NOMO-1 (cell line): ENCODE data around the gene ABCG1.

ENCODE experiments used
- DNase-seq, 2 experiments: peaks; one replicate each; lab custom pipeline; 2025; ENCODE audit not compliant: unreplicated experiment in 2 of 2; lab: John Stamatoyannopoulos, UW

The ABCG1 gene

GRCh38 chr21:42265231-42265812 is 46.4 kb downstream of the ABCG1 start:
- no peak for DNase-seq

DNA sequence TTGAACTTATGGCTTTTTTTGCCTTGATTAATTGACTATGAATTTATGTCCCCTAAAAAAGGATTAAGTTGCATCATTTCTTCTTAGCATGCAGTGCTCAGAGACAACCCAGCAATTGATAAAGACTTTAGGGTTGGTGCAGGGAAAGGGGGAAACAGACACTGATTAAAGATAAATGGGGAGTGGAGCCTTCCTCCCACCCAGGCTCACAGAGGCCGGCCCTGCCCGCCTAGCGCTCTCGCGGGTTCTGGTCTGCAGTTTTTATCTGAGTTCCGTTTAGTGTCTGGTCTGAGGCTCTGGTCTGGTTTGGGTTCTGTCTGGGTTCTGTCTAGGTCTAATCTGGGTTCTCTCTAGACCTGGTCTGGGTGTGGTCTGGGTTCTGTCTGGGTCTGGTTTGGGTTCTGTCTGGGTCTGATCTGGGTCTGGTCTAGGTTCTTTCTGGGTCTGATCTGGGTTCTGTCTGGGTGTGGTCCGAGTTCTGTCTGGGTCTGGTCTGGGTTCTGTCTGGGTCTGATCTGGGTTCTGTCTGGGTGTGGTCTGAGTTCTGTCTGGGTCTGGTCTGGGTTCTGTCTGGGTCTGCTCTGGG is 48.1 kb downstream of the ABCG1 start:
- DNase-seq, result no peak

DNA sequence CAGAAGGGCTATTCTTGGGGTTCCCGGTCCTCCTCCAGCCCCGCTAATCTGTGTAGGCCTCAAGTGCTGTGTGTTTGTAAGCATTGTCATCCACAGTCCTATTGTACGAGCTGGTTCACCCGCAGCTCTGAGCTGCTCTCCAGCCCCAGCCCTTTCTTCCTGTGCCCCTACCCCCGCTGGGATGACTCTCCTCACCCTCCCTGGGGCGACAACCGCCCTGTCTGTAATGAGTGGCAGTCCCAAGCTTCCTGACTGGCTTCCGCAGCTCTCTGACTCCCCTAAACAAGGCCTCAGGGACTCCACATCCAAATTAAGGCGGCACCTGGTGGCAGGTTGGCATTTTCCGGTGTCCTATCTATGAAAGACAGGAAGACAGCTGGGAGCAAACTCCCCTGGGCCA is 50.4 kb downstream of the ABCG1 start:
- DNase-seq, result no peak

- no peak for DNase-seq
These were observed 52.1 kb downstream of the ABCG1 start for GRCh38 chr21:42271065-42271464.

GRCh38 chr21:42272109-42272962 is 53.4 kb downstream of the ABCG1 start:
- no peak for DNase-seq

GRCh38 chr21:42272984-42273600 is 54.2 kb downstream of the ABCG1 start:
- DNase-seq, result no peak

DNA sequence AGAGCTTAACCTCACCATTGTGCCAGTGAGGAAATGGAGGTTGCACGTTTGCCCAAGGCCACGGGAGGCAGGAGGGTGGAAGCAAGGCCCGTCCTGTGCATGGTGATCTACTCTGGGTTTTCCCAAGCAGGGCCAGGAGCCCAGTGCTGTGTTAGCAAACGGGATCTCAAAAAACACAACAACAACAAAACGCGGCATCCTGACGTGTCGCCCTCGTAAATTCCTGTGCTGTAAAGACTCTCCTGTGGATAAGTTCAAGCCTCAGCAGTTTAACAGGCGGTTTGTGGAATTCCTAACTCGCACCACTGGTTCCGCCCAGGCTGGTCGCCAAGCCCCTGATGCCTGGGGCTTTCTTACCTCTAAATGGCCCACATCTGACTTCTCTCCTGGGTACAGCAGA is 57.1 kb downstream of the ABCG1 start:
- DNase-seq, result no peak

GRCh38 chr21:42276526-42277154 is 57.7 kb downstream of the ABCG1 start:
- no peak for DNase-seq

GRCh38 chr21:42277593-42277992 is 58.7 kb downstream of the ABCG1 start:
- no peak for DNase-seq

DNA sequence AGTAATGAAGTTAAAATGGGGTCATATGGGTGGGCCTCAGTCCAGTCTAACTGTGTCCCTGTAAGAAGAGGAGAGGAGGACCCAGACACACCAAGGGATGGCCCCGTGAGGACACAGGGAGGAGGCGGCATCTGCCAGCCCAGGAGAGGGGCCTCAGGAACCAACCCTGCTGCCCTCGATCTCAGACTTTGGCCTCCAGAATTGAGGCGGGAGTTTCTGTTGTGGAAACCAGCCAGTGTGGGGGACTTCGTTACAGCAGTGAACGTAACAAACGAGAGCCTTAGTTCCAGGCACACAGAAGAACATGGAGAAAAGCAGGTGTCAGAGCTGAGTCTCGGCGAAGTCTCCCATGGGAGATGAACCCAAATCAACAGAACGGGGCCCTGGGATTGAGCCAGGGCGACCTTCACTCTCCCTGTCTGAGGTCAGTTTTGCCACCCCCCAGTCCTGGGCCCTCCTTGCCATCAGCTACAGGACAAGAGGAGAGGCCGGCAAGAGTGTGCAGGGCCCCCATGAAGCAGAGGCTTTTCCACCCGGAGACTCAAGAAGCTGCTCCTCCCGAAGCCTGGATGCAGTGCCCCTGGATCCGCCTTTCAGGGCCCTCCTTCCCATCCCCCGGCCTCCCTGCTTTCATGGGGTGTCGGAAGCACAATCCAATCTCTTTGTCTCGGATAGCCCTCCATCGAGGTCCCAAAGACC is 59.7 kb downstream of the ABCG1 start:
- no peak for DNase-seq

GRCh38 chr21:42279341-42279871 is 60.5 kb downstream of the ABCG1 start:
- no peak for DNase-seq

GRCh38 chr21:42279888-42280287 is 60.9 kb downstream of the ABCG1 start:
- no peak for DNase-seq

- no peak for DNase-seq
These were observed 61.6 kb downstream of the ABCG1 start for GRCh38 chr21:42280356-42281180.

GRCh38 chr21:42281181-42281680 is 62.3 kb downstream of the ABCG1 start:
- DNase-seq, result no peak

DNA sequence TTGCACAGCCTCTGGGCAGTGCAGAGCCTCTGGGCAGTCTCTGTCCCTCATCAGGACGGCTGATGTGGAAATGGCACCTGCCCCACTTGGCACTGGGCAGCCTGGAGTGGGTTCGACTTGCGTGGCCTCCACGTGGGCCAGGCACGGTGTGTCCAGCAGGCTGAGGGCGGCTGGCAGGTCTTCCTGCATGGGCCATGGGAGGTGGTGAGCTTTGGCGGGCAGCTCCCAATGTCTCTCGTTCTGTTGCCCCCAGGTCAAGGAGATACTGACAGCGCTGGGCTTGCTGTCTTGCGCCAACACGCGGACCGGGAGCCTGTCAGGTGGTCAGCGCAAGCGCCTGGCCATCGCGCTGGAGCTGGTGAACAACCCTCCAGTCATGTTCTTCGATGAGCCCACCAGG is 63.1 kb downstream of the ABCG1 start:
- no peak for DNase-seq

GRCh38 chr21:42282715-42283114 is 63.8 kb downstream of the ABCG1 start:
- no peak for DNase-seq

- DNase-seq, result no peak
These were observed 66.8 kb downstream of the ABCG1 start for GRCh38 chr21:42285569-42286245.

GRCh38 chr21:42286416-42286815 is 67.5 kb downstream of the ABCG1 start:
- no peak for DNase-seq
